ENCODE data around the gene TOR1AIP2.

The TOR1AIP2 gene

GRCh38 chr1:179875596-179876299 lies 1.9 kb downstream of the TOR1AIP2 start:
- no peak for DNase-seq
- Histone ChIP-seq H3K9me3 (ENCODE audit: control insufficient read depth, low read length) (no peaks in the 10 kb centered on the region), H3K27me3 (replicated peaks; ENCODE audit: control insufficient read depth, insufficient read depth, low read length, poor library complexity, severe bottlenecking) (no peaks in the 10 kb centered on the region), H3K36me3 (ENCODE audit: control insufficient read depth, insufficient read depth, low read length) (peaks cover 9% of the 10 kb centered on the region), H3K27ac (ENCODE audit: insufficient read depth, low read length, poor library complexity, severe bottlenecking) (no peak overlapping the region), H3K4me3 (ENCODE audit: insufficient read depth, low read depth, low read length, poor library complexity, severe bottlenecking) (no peak overlapping the region), H3K4me1 (ENCODE audit: control insufficient read depth, insufficient read depth, low read length, poor library complexity, severe bottlenecking) (peaks cover 8% of the 10 kb centered on the region)

- DNase-seq: no peak
- no peaks in the 10 kb centered on the region for H3K9me3 ChIP-seq (ENCODE audit: control insufficient read depth, low read length)
- H3K4me3 ChIP-seq (ENCODE audit: insufficient read depth, low read depth, low read length, poor library complexity, severe bottlenecking): no peak overlapping the region
- peaks cover 9% of the 10 kb centered on the region for H3K36me3 ChIP-seq (ENCODE audit: control insufficient read depth, insufficient read depth, low read length)
- peaks cover 8% of the 10 kb centered on the region for H3K4me1 ChIP-seq (ENCODE audit: control insufficient read depth, insufficient read depth, low read length, poor library complexity, severe bottlenecking)
- H3K27me3 ChIP-seq (replicated peaks; ENCODE audit: control insufficient read depth, insufficient read depth, low read length, poor library complexity, severe bottlenecking): no peaks in the 10 kb centered on the region
- no peak overlapping the region for H3K27ac ChIP-seq (ENCODE audit: insufficient read depth, low read length, poor library complexity, severe bottlenecking)
Measured at GRCh38 chr1:179873438-179873851, 4.2 kb downstream of the TOR1AIP2 start.

GRCh38 chr1:179872558-179872957 lies 5.0 kb downstream of the TOR1AIP2 start:
- Histone ChIP-seq H3K4me1 (ENCODE audit: control insufficient read depth, insufficient read depth, low read length, poor library complexity, severe bottlenecking) (peaks cover 4% of the 10 kb centered on the region), H3K36me3 (ENCODE audit: control insufficient read depth, insufficient read depth, low read length) (peaks cover 9% of the 10 kb centered on the region), H3K9me3 (ENCODE audit: control insufficient read depth, low read length) (no peaks in the 10 kb centered on the region), H3K27me3 (replicated peaks; ENCODE audit: control insufficient read depth, insufficient read depth, low read length, poor library complexity, severe bottlenecking) (no peaks in the 10 kb centered on the region), H3K27ac (ENCODE audit: insufficient read depth, low read length, poor library complexity, severe bottlenecking) (no peak overlapping the region), H3K4me3 (ENCODE audit: insufficient read depth, low read depth, low read length, poor library complexity, severe bottlenecking) (no peak overlapping the region)
- no peak for DNase-seq

GRCh38 chr1:179871940-179872339 lies 5.7 kb downstream of the TOR1AIP2 start:
- DNase-seq: no peak
- no peak overlapping the region for H3K27ac ChIP-seq (ENCODE audit: insufficient read depth, low read length, poor library complexity, severe bottlenecking)
- peaks cover 9% of the 10 kb centered on the region for H3K36me3 ChIP-seq (ENCODE audit: control insufficient read depth, insufficient read depth, low read length)

GRCh38 chr1:179870870-179871269 lies 6.7 kb downstream of the TOR1AIP2 start:
- Histone ChIP-seq H3K36me3 (ENCODE audit: control insufficient read depth, insufficient read depth, low read length) (peaks cover 9% of the 10 kb centered on the region), H3K27ac (ENCODE audit: insufficient read depth, low read length, poor library complexity, severe bottlenecking) (no peak overlapping the region), H3K27me3 (replicated peaks; ENCODE audit: control insufficient read depth, insufficient read depth, low read length, poor library complexity, severe bottlenecking) (no peaks in the 10 kb centered on the region), H3K4me1 (ENCODE audit: control insufficient read depth, insufficient read depth, low read length, poor library complexity, severe bottlenecking) (no peaks in the 10 kb centered on the region), H3K9me3 (ENCODE audit: control insufficient read depth, low read length) (no peaks in the 10 kb centered on the region), H3K4me3 (ENCODE audit: insufficient read depth, low read depth, low read length, poor library complexity, severe bottlenecking) (no peak overlapping the region)
- no peak for DNase-seq

More at GRCh38 chr1:179871940-179872339, 5.7 kb downstream of the TOR1AIP2 start:
- Histone ChIP-seq H3K4me3 (ENCODE audit: insufficient read depth, low read depth, low read length, poor library complexity, severe bottlenecking) (no peak overlapping the region), H3K9me3 (ENCODE audit: control insufficient read depth, low read length) (no peaks in the 10 kb centered on the region), H3K27me3 (replicated peaks; ENCODE audit: control insufficient read depth, insufficient read depth, low read length, poor library complexity, severe bottlenecking) (no peaks in the 10 kb centered on the region), H3K4me1 (ENCODE audit: control insufficient read depth, insufficient read depth, low read length, poor library complexity, severe bottlenecking) (peaks cover under 1% of the 10 kb centered on the region)

- Histone ChIP-seq H3K4me1 (ENCODE audit: control insufficient read depth, insufficient read depth, low read length, poor library complexity, severe bottlenecking) (no peaks in the 10 kb centered on the region), H3K4me3 (ENCODE audit: insufficient read depth, low read depth, low read length, poor library complexity, severe bottlenecking) (no peak overlapping the region), H3K27me3 (replicated peaks; ENCODE audit: control insufficient read depth, insufficient read depth, low read length, poor library complexity, severe bottlenecking) (no peaks in the 10 kb centered on the region), H3K36me3 (ENCODE audit: control insufficient read depth, insufficient read depth, low read length) (peaks cover 23% of the 10 kb centered on the region), H3K27ac (ENCODE audit: insufficient read depth, low read length, poor library complexity, severe bottlenecking) (no peak overlapping the region), H3K9me3 (ENCODE audit: control insufficient read depth, low read length) (no peaks in the 10 kb centered on the region)
- DNase-seq: peak; percentile 20 to 37 (median 27)
Measured at GRCh38 chr1:179867493-179868330, 9.9 kb downstream of the TOR1AIP2 start.

GRCh38 chr1:179866616-179867015 lies 11.0 kb downstream of the TOR1AIP2 start:
- DNase-seq: no peak
- H3K4me3 ChIP-seq (ENCODE audit: insufficient read depth, low read depth, low read length, poor library complexity, severe bottlenecking): no peak overlapping the region
- H3K27me3 ChIP-seq (replicated peaks; ENCODE audit: control insufficient read depth, insufficient read depth, low read length, poor library complexity, severe bottlenecking): no peaks in the 10 kb centered on the region
- no peaks in the 10 kb centered on the region for H3K4me1 ChIP-seq (ENCODE audit: control insufficient read depth, insufficient read depth, low read length, poor library complexity, severe bottlenecking)
- H3K36me3 ChIP-seq (ENCODE audit: control insufficient read depth, insufficient read depth, low read length): peaks cover 23% of the 10 kb centered on the region
- H3K9me3 ChIP-seq (ENCODE audit: control insufficient read depth, low read length): no peaks in the 10 kb centered on the region
- no peak overlapping the region for H3K27ac ChIP-seq (ENCODE audit: insufficient read depth, low read length, poor library complexity, severe bottlenecking)

- Histone ChIP-seq H3K9me3 (ENCODE audit: control insufficient read depth, low read length) (no peaks in the 10 kb centered on the region), H3K27ac (ENCODE audit: insufficient read depth, low read length, poor library complexity, severe bottlenecking) (no peak overlapping the region), H3K4me3 (ENCODE audit: insufficient read depth, low read depth, low read length, poor library complexity, severe bottlenecking) (no peak overlapping the region), H3K36me3 (ENCODE audit: control insufficient read depth, insufficient read depth, low read length) (peaks cover 23% of the 10 kb centered on the region), H3K4me1 (ENCODE audit: control insufficient read depth, insufficient read depth, low read length, poor library complexity, severe bottlenecking) (no peaks in the 10 kb centered on the region), H3K27me3 (replicated peaks; ENCODE audit: control insufficient read depth, insufficient read depth, low read length, poor library complexity, severe bottlenecking) (no peaks in the 10 kb centered on the region)
- DNase-seq: no peak
Measured at GRCh38 chr1:179865377-179865776, 12.2 kb downstream of the TOR1AIP2 start.

- Histone ChIP-seq H3K36me3 (ENCODE audit: control insufficient read depth, insufficient read depth, low read length) (peaks cover 31% of the 10 kb centered on the region), H3K4me3 (ENCODE audit: insufficient read depth, low read depth, low read length, poor library complexity, severe bottlenecking) (no peak overlapping the region), H3K27ac (ENCODE audit: insufficient read depth, low read length, poor library complexity, severe bottlenecking) (no peak overlapping the region), H3K27me3 (replicated peaks; ENCODE audit: control insufficient read depth, insufficient read depth, low read length, poor library complexity, severe bottlenecking) (no peaks in the 10 kb centered on the region), H3K4me1 (ENCODE audit: control insufficient read depth, insufficient read depth, low read length, poor library complexity, severe bottlenecking) (no peaks in the 10 kb centered on the region), H3K9me3 (ENCODE audit: control insufficient read depth, low read length) (no peaks in the 10 kb centered on the region)
- no peak for DNase-seq
Measured at GRCh38 chr1:179860652-179861051, 17.0 kb downstream of the TOR1AIP2 start.

- Histone ChIP-seq H3K4me1 (ENCODE audit: control insufficient read depth, insufficient read depth, low read length, poor library complexity, severe bottlenecking) (no peaks in the 10 kb centered on the region), H3K9me3 (ENCODE audit: control insufficient read depth, low read length) (no peaks in the 10 kb centered on the region)
- no peak for DNase-seq
Measured at GRCh38 chr1:179857009-179857408, 20.6 kb downstream of the TOR1AIP2 start.

More at GRCh38 chr1:179857009-179857408, 20.6 kb downstream of the TOR1AIP2 start:
- Histone ChIP-seq H3K4me3 (ENCODE audit: insufficient read depth, low read depth, low read length, poor library complexity, severe bottlenecking) (no peak overlapping the region), H3K27me3 (replicated peaks; ENCODE audit: control insufficient read depth, insufficient read depth, low read length, poor library complexity, severe bottlenecking) (no peaks in the 10 kb centered on the region), H3K27ac (ENCODE audit: insufficient read depth, low read length, poor library complexity, severe bottlenecking) (no peak overlapping the region), H3K36me3 (ENCODE audit: control insufficient read depth, insufficient read depth, low read length) (peaks cover 13% of the 10 kb centered on the region)
